Neural progenitor cell (in vitro differentiated cells): Measurements from ENCODE around the gene CP.

Source experiments
- CTCF ChIP-seq: fragments of 200-600 bp; sonication (generic); IDR thresholded peaks from 2 replicates; pipeline ENCODE4 v1.5.1; 2017; ENCODE audit warnings: antibody characterized with exemption, mild to moderate bottlenecking
- EZH2 ChIP-seq: fragments of 200-600 bp; sonication (generic); IDR thresholded peaks from 2 replicates; pipeline ENCODE4 v1.6.1; 2017; ENCODE audit warnings: antibody characterized with exemption, mild to moderate bottlenecking, moderate library complexity

- TF ChIP-seq CTCF (no peak), EZH2 (no peak)
These were observed 17.1 kb downstream of the CP start for GRCh38 chr3:149204390-149204991.
